GM18951 (cell line): Measurements from ENCODE around the gene HACD2.
"Not testable (repeated sequence)": the region's sequence is repeated elsewhere in the genome, so short reads cannot be mapped to it uniquely, and the experiment has no call there.

ENCODE experiments used
- POLR2A ChIP-seq: IDR thresholded peaks from 4 replicates; pipeline ENCODE4 v1.6.1; 2011; ENCODE audit warnings: mild to moderate bottlenecking; ENCODE audit not compliant: insufficient read length, insufficient read depth; ENCODE audit errors: extremely low read depth
- in situ Hi-C: fragments of 300-500 bp; cut with MboI; formaldehyde crosslinking; loops from one replicate; pipeline ENCODE4 v1.12.0; 2022; ENCODE audit warnings: low sequenced_read_pairs, mixed read lengths, inconsistent platforms; ENCODE audit not compliant: unreplicated experiment

HACD2 gene

DNA sequence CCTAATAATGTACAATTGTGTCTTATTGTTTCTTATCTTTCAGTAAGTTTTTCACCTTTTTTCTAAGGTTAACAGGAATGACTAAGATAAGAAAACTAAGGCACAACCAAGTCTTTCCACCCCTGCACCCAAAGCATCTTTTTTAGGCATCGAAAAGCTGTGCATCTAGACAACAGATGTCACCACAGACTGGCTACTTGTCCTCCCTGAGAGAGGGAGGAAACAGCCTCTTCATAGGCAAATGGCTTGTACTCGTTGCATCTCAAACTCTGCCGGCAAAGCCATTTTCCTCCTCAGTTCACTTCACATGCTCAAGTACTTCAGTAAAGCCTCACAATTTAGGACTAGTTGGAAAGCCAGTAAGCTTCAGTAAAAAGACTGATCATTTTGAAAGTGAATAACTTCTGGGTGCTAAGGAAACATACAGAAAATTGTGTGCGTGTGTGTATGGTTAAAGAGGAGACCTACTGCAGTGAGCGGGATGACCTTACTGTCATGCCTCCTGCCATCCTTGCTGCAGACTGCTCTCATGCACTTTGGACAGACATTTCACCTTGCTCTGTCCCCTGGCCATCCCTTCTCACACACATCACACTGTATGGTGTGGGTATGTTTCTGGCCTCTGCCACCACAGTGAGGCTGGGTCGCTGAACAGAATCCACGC, 36.5 kb upstream of the HACD2 start:
- in situ Hi-C loops, result no loop called here
- no peak for TF ChIP-seq POLR2A

- in situ Hi-C loops, result no loop called here
- TF ChIP-seq POLR2A, result no peak
Measured at GRCh38 chr3:123620343-123620742, 35.5 kb upstream of the HACD2 start.

GRCh38 chr3:123618768-123619484, 34.1 kb upstream of the HACD2 start:
- in situ Hi-C loops, result no loop called here
- no peak for TF ChIP-seq POLR2A

- no peak for TF ChIP-seq POLR2A
- in situ Hi-C loops, result no loop called here
Measured at GRCh38 chr3:123618076-123618708, 33.3 kb upstream of the HACD2 start.

DNA sequence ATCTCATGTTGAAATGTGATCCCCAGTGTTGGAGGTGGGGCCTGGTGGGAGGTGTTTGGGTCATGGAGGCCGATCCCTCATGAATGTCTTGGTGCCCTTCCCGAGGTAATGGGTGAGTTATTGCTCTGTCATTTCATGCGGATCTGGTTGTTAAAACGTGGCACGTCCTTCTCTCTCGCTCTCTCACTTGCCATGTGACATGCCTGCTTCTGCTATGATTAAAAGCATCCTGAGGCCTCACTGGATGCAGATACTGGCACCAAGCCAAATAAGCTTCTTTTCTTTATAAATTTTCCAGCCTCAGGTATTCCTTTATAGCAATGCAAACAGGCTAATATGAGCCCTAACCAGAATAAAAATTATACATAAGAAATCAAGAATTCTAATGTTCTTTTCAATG, 31.7 kb upstream of the HACD2 start:
- in situ Hi-C loops, result no loop called here

GRCh38 chr3:123613543-123613942, 28.7 kb upstream of the HACD2 start:
- in situ Hi-C loops, result no loop called here

More for the DNA sequence above, 31.7 kb upstream of the HACD2 start:
- TF ChIP-seq POLR2A, result no peak

GRCh38 chr3:123611674-123612073, 26.8 kb upstream of the HACD2 start:
- in situ Hi-C loops, result not testable (repeated sequence)

More at GRCh38 chr3:123613543-123613942, 28.7 kb upstream of the HACD2 start:
- TF ChIP-seq POLR2A, result no peak

GRCh38 chr3:123611082-123611481, 26.2 kb upstream of the HACD2 start:
- in situ Hi-C loops, result no loop called here
- no peak for TF ChIP-seq POLR2A

GRCh38 chr3:123610331-123610730, 25.5 kb upstream of the HACD2 start:
- in situ Hi-C loops, result no loop called here
- TF ChIP-seq POLR2A, result no peak

GRCh38 chr3:123609063-123609462, 24.2 kb upstream of the HACD2 start:
- TF ChIP-seq POLR2A, result no peak
- in situ Hi-C loops, result no loop called here

DNA sequence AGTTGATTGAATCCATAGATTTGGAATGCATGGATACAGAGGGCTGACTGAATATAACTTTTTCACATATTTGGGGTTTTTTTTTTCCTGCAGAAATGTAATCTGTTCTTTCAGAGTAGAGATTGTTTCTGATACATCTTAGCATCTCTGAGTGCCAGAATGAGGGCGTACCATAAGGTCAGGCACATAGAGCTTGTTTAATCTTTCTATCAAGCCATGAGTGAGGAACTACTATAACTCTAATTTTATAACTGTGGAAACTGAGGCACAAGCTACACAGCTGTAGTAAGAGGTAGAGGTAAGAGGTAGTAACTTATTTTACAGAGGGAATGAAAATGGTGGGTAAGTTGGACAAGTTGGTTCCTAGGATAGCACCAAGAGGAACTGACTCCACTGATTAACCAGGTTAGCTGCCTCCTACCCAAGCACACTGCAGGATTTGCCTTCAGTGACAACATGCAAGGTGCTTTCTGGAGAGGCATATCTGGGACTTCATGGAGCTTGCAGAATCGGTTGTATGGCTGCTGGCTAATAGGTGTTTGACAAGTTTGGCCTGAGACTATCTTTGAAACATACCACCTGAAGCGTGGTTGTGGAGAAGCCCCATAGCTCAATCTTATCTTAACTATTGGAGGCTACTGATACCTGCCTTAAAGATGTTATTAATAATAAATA, 23.5 kb upstream of the HACD2 start:
- in situ Hi-C loops, result no loop called here
- no peak for TF ChIP-seq POLR2A

DNA sequence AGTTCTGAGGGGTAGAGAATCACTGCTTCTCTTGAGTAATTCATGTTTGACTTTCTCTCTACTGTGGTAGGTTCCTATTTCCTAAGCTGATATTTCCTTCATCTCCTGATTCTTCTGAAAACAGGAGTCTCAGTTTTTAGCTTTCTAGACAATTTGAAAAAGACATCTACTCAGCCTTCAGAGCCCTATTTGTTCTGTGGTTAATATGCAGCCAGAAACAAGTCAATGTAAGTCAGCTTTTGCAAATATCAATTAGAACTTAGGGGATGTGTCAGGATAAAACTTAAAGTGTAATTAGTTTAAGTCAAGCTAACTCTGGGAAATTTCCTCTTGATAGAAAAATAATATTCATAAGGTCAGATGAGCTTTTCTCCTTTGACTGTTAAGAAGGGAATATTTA, 21.7 kb upstream of the HACD2 start:
- in situ Hi-C loops, result no loop called here
- TF ChIP-seq POLR2A, result no peak

DNA sequence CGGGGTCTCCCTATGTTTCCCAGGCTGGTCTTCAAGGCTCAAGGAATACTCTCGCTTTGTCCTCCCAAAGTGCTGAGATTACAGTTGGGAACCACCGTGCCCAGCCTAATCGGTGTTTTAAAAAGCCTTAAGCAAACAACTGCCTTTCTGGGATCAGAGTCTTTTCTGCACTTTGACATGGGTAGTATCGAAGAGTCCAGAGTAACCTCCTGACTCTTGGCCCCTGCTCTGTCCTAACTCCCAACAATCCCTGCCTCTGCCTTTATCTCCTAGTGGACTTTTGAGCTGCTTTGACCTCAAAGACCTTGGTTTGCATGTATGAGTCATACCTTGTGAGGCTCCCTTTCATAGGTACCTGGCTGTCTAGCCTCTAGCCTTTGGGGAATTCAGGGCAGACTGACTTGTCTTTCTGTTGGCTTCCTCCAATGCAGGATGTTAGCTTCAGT, 21.0 kb upstream of the HACD2 start:
- no peak for TF ChIP-seq POLR2A
- in situ Hi-C loops, result no loop called here

GRCh38 chr3:123603153-123603552, 18.3 kb upstream of the HACD2 start:
- in situ Hi-C loops, result not testable (repeated sequence)

- no peak for TF ChIP-seq POLR2A
- in situ Hi-C loops, result no loop called here
Measured at GRCh38 chr3:123602325-123602724, 17.5 kb upstream of the HACD2 start.

- in situ Hi-C loops, result not testable (repeated sequence)
Measured at GRCh38 chr3:123600863-123601262, 16.0 kb upstream of the HACD2 start.
